Measurements from ENCODE around the gene SESN3. TPM values are rescaled to one million over a fixed set of nuclear protein-coding genes. Genes with fewer than 3 reads are reported as not detected.

Gene SESN3
- total RNA-seq, 1 donor from 2014 or later = 84.8 TPM

GRCh38 chr11:95135880-95136279 is 95.1 kb downstream of the SESN3 start:
- peaks cover 20% of the 10 kb centered on the region for H3K4me1 Mint-ChIP-seq (ENCODE audit: unreplicated experiment)
- no peak overlapping the region for H3K4me3 Mint-ChIP-seq (ENCODE audit: unreplicated experiment)
- H3K36me3 Mint-ChIP-seq (ENCODE audit: unreplicated experiment) = peaks cover 18% of the 10 kb centered on the region
- DNase-seq (ENCODE audit: extremely low spot score, unreplicated experiment) = no peak
- TF ChIP-seq CTCF (IDR thresholded peaks at IDR 0.05) = no peak
- H3K27ac Mint-ChIP-seq (ENCODE audit: unreplicated experiment) = no peak overlapping the region
- no peaks in the 10 kb centered on the region for H3K9me3 Mint-ChIP-seq (ENCODE audit: unreplicated experiment)
- no peaks in the 10 kb centered on the region for H3K27me3 Mint-ChIP-seq (ENCODE audit: unreplicated experiment)

DNA sequence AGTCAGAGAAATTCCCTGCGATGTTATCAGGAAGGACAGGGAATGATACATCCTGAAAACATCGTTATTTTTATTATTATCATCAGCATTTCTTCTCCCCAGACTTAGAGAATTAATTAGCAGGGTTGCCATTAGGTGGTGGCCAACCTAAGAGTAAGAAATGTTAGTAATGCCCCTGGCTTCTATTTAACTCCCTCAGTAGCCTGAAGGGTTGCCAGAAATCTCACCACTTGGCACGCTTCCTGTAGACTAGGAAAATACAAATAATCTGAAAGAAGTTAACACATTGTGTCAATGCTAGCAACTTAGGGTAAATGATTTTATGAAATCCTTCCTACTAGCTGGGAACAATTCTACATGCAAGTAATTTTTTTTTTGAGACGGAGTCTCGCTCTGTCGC is 95.8 kb downstream of the SESN3 start:
- DNase-seq (ENCODE audit: extremely low spot score, unreplicated experiment) = no peak
- no peak for TF ChIP-seq CTCF (IDR thresholded peaks at IDR 0.05)
- Mint-ChIP-seq H3K4me3 (ENCODE audit: unreplicated experiment) (no peak overlapping the region), H3K27ac (ENCODE audit: unreplicated experiment) (no peak overlapping the region), H3K36me3 (ENCODE audit: unreplicated experiment) (peaks cover 23% of the 10 kb centered on the region), H3K4me1 (ENCODE audit: unreplicated experiment) (peaks cover 22% of the 10 kb centered on the region), H3K9me3 (ENCODE audit: unreplicated experiment) (no peaks in the 10 kb centered on the region), H3K27me3 (ENCODE audit: unreplicated experiment) (no peaks in the 10 kb centered on the region)

- H3K4me1 Mint-ChIP-seq (ENCODE audit: unreplicated experiment) = peaks cover 28% of the 10 kb centered on the region
- no peak overlapping the region for H3K27ac Mint-ChIP-seq (ENCODE audit: unreplicated experiment)
These were observed 96.5 kb downstream of the SESN3 start for GRCh38 chr11:95134491-95134890.

DNA sequence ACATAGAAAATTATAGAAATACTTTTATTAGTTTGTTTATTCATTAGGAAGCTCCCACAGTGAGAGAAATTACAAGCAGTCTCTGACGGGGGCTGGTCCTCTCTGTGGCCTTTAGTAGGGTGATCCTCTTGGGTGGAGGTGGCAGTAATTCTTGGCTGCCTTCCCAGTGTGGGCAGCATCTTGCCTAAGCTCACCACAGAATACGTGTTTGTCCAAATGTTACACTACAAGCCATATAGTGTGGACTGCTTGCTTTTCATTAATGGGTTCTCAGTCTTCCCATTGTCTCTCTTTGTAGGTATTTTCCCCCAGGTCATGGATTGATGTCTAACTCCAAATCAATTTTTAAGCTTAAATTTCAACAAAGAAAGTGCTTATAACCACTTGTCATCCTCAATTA is 98.0 kb downstream of the SESN3 start:
- TF ChIP-seq CTCF (IDR thresholded peaks at IDR 0.05) = no peak
- DNase-seq (ENCODE audit: extremely low spot score, unreplicated experiment) = no peak
- peak overlapping the region; percentile 47 for H3K27ac Mint-ChIP-seq (ENCODE audit: unreplicated experiment)
- peaks cover 30% of the 10 kb centered on the region for H3K4me1 Mint-ChIP-seq (ENCODE audit: unreplicated experiment)
- H3K9me3 Mint-ChIP-seq (ENCODE audit: unreplicated experiment) = no peaks in the 10 kb centered on the region
- H3K36me3 Mint-ChIP-seq (ENCODE audit: unreplicated experiment) = peaks cover 39% of the 10 kb centered on the region
- H3K4me3 Mint-ChIP-seq (ENCODE audit: unreplicated experiment) = no peak overlapping the region
- no peaks in the 10 kb centered on the region for H3K27me3 Mint-ChIP-seq (ENCODE audit: unreplicated experiment)

More at GRCh38 chr11:95134491-95134890, 96.5 kb downstream of the SESN3 start:
- Mint-ChIP-seq H3K36me3 (ENCODE audit: unreplicated experiment) (peaks cover 29% of the 10 kb centered on the region), H3K9me3 (ENCODE audit: unreplicated experiment) (no peaks in the 10 kb centered on the region), H3K27me3 (ENCODE audit: unreplicated experiment) (no peaks in the 10 kb centered on the region), H3K4me3 (ENCODE audit: unreplicated experiment) (no peak overlapping the region)
- DNase-seq (ENCODE audit: extremely low spot score, unreplicated experiment) = no peak
- TF ChIP-seq CTCF (IDR thresholded peaks at IDR 0.05) = no peak

DNA sequence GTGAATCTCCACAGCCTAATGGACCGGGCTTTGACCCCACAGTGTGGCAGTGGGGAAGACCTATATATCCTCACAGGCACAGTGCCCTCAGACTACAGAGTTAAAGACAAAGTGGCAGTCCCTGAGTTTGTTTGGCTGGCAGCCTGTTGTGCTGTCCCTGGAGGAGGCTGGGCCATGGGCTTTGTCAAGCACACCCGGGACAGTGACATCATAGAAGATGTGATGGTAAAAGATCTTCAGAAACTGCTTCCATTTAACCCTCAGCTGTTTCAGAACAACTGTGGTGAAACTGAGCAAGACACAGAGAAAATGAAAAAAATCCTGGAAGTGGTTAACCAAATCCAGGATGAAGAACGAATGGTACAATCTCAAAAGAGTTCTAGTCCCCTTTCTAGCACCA is 102.4 kb downstream of the SESN3 start:
- H3K27me3 Mint-ChIP-seq (ENCODE audit: unreplicated experiment) = no peaks in the 10 kb centered on the region
- no peaks in the 10 kb centered on the region for H3K9me3 Mint-ChIP-seq (ENCODE audit: unreplicated experiment)
- H3K4me3 Mint-ChIP-seq (ENCODE audit: unreplicated experiment) = no peak overlapping the region
- H3K36me3 Mint-ChIP-seq (ENCODE audit: unreplicated experiment) = peaks cover 38% of the 10 kb centered on the region
- H3K27ac Mint-ChIP-seq (ENCODE audit: unreplicated experiment) = no peak overlapping the region
- TF ChIP-seq CTCF (IDR thresholded peaks at IDR 0.05) = no peak
- H3K4me1 Mint-ChIP-seq (ENCODE audit: unreplicated experiment) = peaks cover 25% of the 10 kb centered on the region
- DNase-seq (ENCODE audit: extremely low spot score, unreplicated experiment) = no peak

Measured in osteocyte (in vitro differentiated cells).